ENCODE data around the gene SNCAIP. TPM values are rescaled to one million over a fixed set of nuclear protein-coding genes. Genes with fewer than 3 reads are reported as not detected.

Gene SNCAIP
- total and polyA plus RNA-seq, 2 donors (not counting 1 experiment from before 2014, with no cell fraction given), result 1.3 to 4.1 TPM

GRCh38 chr5:122304471-122305215 is 7.4 kb upstream of the SNCAIP start:
- H3K36me3 ChIP-seq (ENCODE audit: control insufficient read depth, insufficient read depth, low read length), result no peaks in the 10 kb centered on the region

GRCh38 chr5:122306461-122306860 is 5.6 kb upstream of the SNCAIP start:
- H3K4me2 ChIP-seq (ENCODE audit: extremely low read depth, insufficient read depth, low read length), result no peak overlapping the region
- no peak for DNase-seq (ENCODE audit: low read depth in 2 of 2)
- no peaks in the 10 kb centered on the region for H3K9me3 ChIP-seq (ENCODE audit: control insufficient read depth, insufficient read depth, low read depth, low read length)
- TF ChIP-seq EZH2 (IDR thresholded peaks at IDR 0.05; ENCODE audit: low read length, missing control alignments) (no peak), CTCF (conservative IDR thresholded peaks at IDR 0.05 in 1 of 2, IDR thresholded peaks at IDR 0.05 in 1 of 2; ENCODE audit: low read depth in 1 of 2, low read length in 2 of 2) (no peak)
- no peak overlapping the region for H2AFZ ChIP-seq (ENCODE audit: low read length)
- H4K20me1 ChIP-seq (ENCODE audit: control insufficient read depth, extremely low read depth, insufficient read depth, low read length), result no peaks in the 10 kb centered on the region
- H3K79me2 ChIP-seq (ENCODE audit: control insufficient read depth, insufficient read depth, low read length), result no peaks in the 10 kb centered on the region
- H3K4me1 ChIP-seq (ENCODE audit: control insufficient read depth, extremely low read depth, insufficient read depth, low read length), result no peaks in the 10 kb centered on the region
- no peak overlapping the region for H3K4me3 ChIP-seq (replicated peaks in 1 of 4; ENCODE audit: control extremely low read depth in 1 of 4, insufficient read depth in 1 of 4, low read depth in 3 of 4, low read length in 4 of 4)
- no peak overlapping the region for H3K27ac ChIP-seq (ENCODE audit: insufficient read depth, low read length)
- no peaks in the 10 kb centered on the region for H3K36me3 ChIP-seq (ENCODE audit: control insufficient read depth, insufficient read depth, low read length)
- no peak overlapping the region for H3K9ac ChIP-seq (ENCODE audit: insufficient read depth, low read length)
- no peaks in the 10 kb centered on the region for H3K27me3 ChIP-seq (ENCODE audit: control insufficient read depth, insufficient read depth, low read length)

More at GRCh38 chr5:122304471-122305215, 7.4 kb upstream of the SNCAIP start:
- H4K20me1 ChIP-seq (ENCODE audit: control insufficient read depth, extremely low read depth, insufficient read depth, low read length), result no peaks in the 10 kb centered on the region
- no peaks in the 10 kb centered on the region for H3K4me1 ChIP-seq (ENCODE audit: control insufficient read depth, extremely low read depth, insufficient read depth, low read length)
- TF ChIP-seq CTCF (conservative IDR thresholded peaks at IDR 0.05 in 1 of 2, IDR thresholded peaks at IDR 0.05 in 1 of 2; ENCODE audit: low read depth in 1 of 2, low read length in 2 of 2) (no peak), EZH2 (IDR thresholded peaks at IDR 0.05; ENCODE audit: low read length, missing control alignments) (no peak)
- no peaks in the 10 kb centered on the region for H3K27me3 ChIP-seq (ENCODE audit: control insufficient read depth, insufficient read depth, low read length)
- no peak overlapping the region for H3K9ac ChIP-seq (ENCODE audit: insufficient read depth, low read length)
- no peaks in the 10 kb centered on the region for H3K9me3 ChIP-seq (ENCODE audit: control insufficient read depth, insufficient read depth, low read depth, low read length)
- no peaks in the 10 kb centered on the region for H3K79me2 ChIP-seq (ENCODE audit: control insufficient read depth, insufficient read depth, low read length)
- H2AFZ ChIP-seq (ENCODE audit: low read length), result no peak overlapping the region
- no peak overlapping the region for H3K4me2 ChIP-seq (ENCODE audit: extremely low read depth, insufficient read depth, low read length)
- no peak for DNase-seq (ENCODE audit: low read depth in 2 of 2)
- no peak overlapping the region for H3K27ac ChIP-seq (ENCODE audit: insufficient read depth, low read length)
- no peak overlapping the region for H3K4me3 ChIP-seq (replicated peaks in 1 of 4; ENCODE audit: control extremely low read depth in 1 of 4, insufficient read depth in 1 of 4, low read depth in 3 of 4, low read length in 4 of 4)

GRCh38 chr5:122310889-122311288 is 1.1 kb upstream of the SNCAIP start:
- Histone ChIP-seq H3K36me3 (ENCODE audit: control insufficient read depth, insufficient read depth, low read length) (no peaks in the 10 kb centered on the region), H4K20me1 (ENCODE audit: control insufficient read depth, extremely low read depth, insufficient read depth, low read length) (no peaks in the 10 kb centered on the region), H3K4me1 (ENCODE audit: control insufficient read depth, extremely low read depth, insufficient read depth, low read length) (no peaks in the 10 kb centered on the region), H3K9me3 (ENCODE audit: control insufficient read depth, insufficient read depth, low read depth, low read length) (no peaks in the 10 kb centered on the region), H3K4me3 (replicated peaks in 1 of 4; ENCODE audit: control extremely low read depth in 1 of 4, insufficient read depth in 1 of 4, low read depth in 3 of 4, low read length in 4 of 4) (peak overlapping the region in 1 of 4 experiments; percentile 47), H3K9ac (ENCODE audit: insufficient read depth, low read length) (no peak overlapping the region), H3K79me2 (ENCODE audit: control insufficient read depth, insufficient read depth, low read length) (no peaks in the 10 kb centered on the region), H3K27me3 (ENCODE audit: control insufficient read depth, insufficient read depth, low read length) (no peaks in the 10 kb centered on the region), H3K27ac (ENCODE audit: insufficient read depth, low read length) (no peak overlapping the region), H2AFZ (ENCODE audit: low read length) (no peak overlapping the region), H3K4me2 (ENCODE audit: extremely low read depth, insufficient read depth, low read length) (peak overlapping the region; percentile 26)
- no peak for DNase-seq (ENCODE audit: low read depth in 2 of 2)
- TF ChIP-seq CTCF (conservative IDR thresholded peaks at IDR 0.05 in 1 of 2, IDR thresholded peaks at IDR 0.05 in 1 of 2; ENCODE audit: low read depth in 1 of 2, low read length in 2 of 2), result no peak
- no peak for TF ChIP-seq EZH2 (IDR thresholded peaks at IDR 0.05; ENCODE audit: low read length, missing control alignments)

All from fibroblast of lung (primary cell).